ENCODE measurements around the gene MMP17.

MMP17 gene

GRCh38 chr12:131862600-131862993 is 34.4 kb downstream of the MMP17 start:
- in situ Hi-C loops (cut with MboI; ENCODE audit: low sequenced_read_pairs, unreplicated experiment): no loop called here
- TF ChIP-seq, protein P1, sequence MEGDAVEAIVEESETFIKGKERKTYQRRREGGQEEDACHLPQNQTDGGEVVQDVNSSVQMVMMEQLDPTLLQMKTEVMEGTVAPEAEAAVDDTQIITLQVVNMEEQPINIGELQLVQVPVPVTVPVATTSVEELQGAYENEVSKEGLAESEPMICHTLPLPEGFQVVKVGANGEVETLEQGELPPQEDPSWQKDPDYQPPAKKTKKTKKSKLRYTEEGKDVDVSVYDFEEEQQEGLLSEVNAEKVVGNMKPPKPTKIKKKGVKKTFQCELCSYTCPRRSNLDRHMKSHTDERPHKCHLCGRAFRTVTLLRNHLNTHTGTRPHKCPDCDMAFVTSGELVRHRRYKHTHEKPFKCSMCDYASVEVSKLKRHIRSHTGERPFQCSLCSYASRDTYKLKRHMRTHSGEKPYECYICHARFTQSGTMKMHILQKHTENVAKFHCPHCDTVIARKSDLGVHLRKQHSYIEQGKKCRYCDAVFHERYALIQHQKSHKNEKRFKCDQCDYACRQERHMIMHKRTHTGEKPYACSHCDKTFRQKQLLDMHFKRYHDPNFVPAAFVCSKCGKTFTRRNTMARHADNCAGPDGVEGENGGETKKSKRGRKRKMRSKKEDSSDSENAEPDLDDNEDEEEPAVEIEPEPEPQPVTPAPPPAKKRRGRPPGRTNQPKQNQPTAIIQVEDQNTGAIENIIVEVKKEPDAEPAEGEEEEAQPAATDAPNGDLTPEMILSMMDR (IDR thresholded peaks at IDR 0.05; ENCODE audit: borderline replicate concordance, control extremely low read depth, extremely low read depth, insufficient read depth, missing control alignments): no peak
- no peak for DNase-seq (ENCODE audit: low spot score)

DNA sequence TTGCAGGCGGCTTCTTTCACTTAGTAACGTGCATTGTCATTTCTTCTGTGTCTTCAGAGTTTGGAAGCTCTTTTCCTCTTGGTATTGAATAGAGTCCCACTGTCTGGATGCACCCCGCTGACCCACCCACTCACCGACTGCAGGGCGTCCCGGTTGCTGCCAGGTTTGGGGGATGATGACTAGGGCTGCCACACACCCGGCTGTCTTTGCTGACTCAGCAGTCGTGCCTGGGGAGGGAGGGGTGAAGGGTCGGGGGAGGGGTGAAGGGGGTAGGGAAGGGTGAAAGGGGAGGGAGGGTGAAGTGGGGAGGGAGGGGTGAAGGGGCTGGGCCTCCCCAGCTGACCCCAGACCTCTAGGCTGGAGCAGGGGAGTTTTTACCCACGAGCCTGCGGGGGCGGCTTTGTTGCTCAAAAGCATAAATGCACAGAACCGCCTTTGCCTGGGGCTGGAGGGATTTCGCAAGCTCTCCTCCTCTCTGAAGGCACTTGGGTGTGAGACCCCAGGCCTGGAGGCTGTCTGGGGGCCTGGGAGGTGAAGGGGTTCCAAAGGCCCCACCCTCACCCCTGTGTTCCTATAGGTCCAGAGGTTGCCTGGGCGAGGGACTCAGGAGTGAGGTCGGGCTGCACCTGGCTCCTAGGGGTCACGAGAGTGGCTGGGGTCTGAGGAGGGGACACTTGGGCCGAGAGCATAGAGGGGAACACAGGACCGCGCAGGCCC is 35.0 kb downstream of the MMP17 start:
- TF ChIP-seq, protein P1 (IDR thresholded peaks at IDR 0.05; ENCODE audit: borderline replicate concordance, control extremely low read depth, extremely low read depth, insufficient read depth, missing control alignments): no peak
- in situ Hi-C loops (cut with MboI; ENCODE audit: low sequenced_read_pairs, unreplicated experiment): no loop called here
- DNase-seq (ENCODE audit: low spot score): no peak

DNA sequence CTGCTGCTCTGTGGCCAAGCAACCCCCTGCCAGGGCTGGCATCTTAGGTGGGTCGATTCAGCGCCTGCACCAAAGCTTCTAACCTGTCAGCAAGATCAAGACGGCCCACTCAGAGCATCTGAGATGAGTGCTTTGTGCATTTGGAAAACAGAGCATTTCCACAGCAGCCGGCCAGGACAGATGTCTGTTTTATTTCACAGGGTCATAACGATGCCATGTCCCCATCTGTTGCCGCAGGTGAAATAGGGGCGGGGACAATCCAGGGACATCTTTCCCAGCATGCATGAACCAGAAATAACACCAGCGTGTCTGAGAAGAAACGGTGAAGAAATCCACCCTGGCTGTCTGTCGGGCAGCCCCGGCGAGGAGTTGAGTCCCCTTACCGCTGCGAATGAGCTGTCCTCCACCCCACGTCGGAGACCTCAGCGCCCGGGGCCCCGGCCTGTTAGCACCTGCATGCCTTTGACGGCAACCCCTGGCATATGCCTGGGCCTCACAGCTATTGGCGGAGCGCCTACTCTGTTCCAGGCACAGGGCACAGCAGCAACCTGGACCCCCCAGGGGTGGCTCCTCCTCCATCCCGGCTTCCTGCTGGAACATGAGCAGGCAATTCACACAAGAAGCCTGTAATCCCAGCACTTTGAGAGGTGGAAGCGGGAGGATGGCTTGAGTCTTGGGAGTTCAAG is 35.7 kb downstream of the MMP17 start:
- no peak for DNase-seq (ENCODE audit: low spot score)
- in situ Hi-C loops (cut with MboI; ENCODE audit: low sequenced_read_pairs, unreplicated experiment): no loop called here
- TF ChIP-seq, protein P1 (IDR thresholded peaks at IDR 0.05; ENCODE audit: borderline replicate concordance, control extremely low read depth, extremely low read depth, insufficient read depth, missing control alignments): no peak

DNA sequence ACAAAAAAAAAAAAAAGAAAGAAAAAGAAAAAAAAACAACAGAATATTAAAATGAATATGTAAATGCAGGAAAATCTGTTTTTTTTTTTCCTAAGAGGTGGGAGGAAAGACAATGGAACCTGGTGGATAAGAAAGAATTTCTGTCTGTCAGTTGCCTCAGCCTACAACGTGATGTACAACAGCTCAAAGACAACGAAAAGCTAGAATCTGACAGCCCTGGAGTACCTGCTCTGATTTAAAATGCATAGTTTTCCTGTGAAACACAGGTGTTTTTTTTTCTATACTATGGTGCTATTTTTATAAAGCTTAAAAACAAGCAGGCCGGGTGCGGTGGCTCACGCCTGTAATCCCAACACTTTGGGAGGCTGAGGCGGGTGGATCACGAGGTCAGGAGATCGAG is 36.3 kb downstream of the MMP17 start:
- no peak for DNase-seq (ENCODE audit: low spot score)
- TF ChIP-seq, protein P1 (IDR thresholded peaks at IDR 0.05; ENCODE audit: borderline replicate concordance, control extremely low read depth, extremely low read depth, insufficient read depth, missing control alignments): no peak
- in situ Hi-C loops (cut with MboI; ENCODE audit: low sequenced_read_pairs, unreplicated experiment): no loop called here

DNA sequence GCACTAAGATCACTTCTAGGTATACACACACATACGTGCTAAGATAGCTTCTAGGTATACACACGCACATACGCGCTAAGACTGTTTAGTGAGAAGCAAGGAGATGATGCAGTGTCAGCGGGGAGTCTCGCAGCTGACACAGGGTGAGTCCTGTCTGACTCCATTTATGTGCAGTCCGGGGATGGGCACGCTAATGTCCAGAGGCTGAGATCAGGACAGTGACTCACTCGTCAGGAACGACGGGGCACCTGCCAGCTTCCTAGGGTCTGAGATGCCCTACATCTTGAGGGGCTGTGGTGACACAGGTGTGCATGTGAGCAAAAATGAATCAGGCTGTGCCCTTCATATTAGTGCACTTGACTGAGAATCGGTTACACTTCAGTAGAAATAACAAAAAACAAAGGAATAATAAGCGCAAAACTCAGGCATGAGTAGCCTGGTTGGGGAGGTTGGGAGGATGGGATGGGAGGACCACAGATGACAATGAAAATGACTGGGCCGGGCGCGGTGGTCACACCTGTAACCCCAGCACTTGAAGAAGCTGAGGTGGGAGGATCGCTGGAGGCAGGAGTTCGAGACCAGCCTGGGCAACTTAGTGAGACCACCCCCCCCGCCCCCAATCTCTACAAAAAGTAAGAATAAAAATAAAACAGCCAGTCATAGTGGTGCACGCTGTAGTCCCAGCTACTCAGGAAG is 37.1 kb downstream of the MMP17 start:
- DNase-seq (ENCODE audit: low spot score): no peak

GRCh38 chr12:131867471-131867870 is 39.3 kb downstream of the MMP17 start:
- TF ChIP-seq, protein P1 (IDR thresholded peaks at IDR 0.05; ENCODE audit: borderline replicate concordance, control extremely low read depth, extremely low read depth, insufficient read depth, missing control alignments): no peak
- no peak for DNase-seq (ENCODE audit: low spot score)
- in situ Hi-C loops (cut with MboI; ENCODE audit: low sequenced_read_pairs, unreplicated experiment): no loop called here

More for the DNA sequence above, 37.1 kb downstream of the MMP17 start:
- in situ Hi-C loops (cut with MboI; ENCODE audit: low sequenced_read_pairs, unreplicated experiment): no loop called here
- TF ChIP-seq, protein P1 (IDR thresholded peaks at IDR 0.05; ENCODE audit: borderline replicate concordance, control extremely low read depth, extremely low read depth, insufficient read depth, missing control alignments): no peak

Measured in GM13976 (cell line).